Measurements from ENCODE around the gene FIBP. TPM values are rescaled to one million over a fixed set of nuclear protein-coding genes. Genes with fewer than 3 reads are reported as not detected.

Gene FIBP
- total RNA-seq, 1 experiment from 2014 or later: 221 TPM

- ChIA-PET CTCF (interaction anchor here (0.6 kb wide), 1 partner anchor 18 kb away, joined by 4 read pairs; the partner anchor contains the start of gene FIBP), POLR2A (ENCODE audit: unreplicated experiment) (no interaction called here)
- DNase-seq (peak; percentile 54), ATAC-seq (no peak)
- H3K4me3 ChIP-seq (ENCODE audit: low read length): no peak overlapping the region
- H3K36me3 ChIP-seq (ENCODE audit: low read depth, low read length): no peaks in the 10 kb centered on the region
- H3K4me1 ChIP-seq (ENCODE audit: insufficient read depth, low read length): peaks cover 65% of the 10 kb centered on the region
- no TSS peak for BruUV-seq (replicated peaks)
- no peak overlapping the region for H3K9ac ChIP-seq (ENCODE audit: low read length)
- H3K27me3 ChIP-seq (ENCODE audit: low read length): no peaks in the 10 kb centered on the region
- no peak overlapping the region for H2AFZ ChIP-seq (ENCODE audit: low read length)
- H3K9me3 ChIP-seq (ENCODE audit: low read length): no peaks in the 10 kb centered on the region
- no peaks in the 10 kb centered on the region for H3K9me2 ChIP-seq (replicated peaks; ENCODE audit: low read length)
- H4K20me1 ChIP-seq (ENCODE audit: low read length): no peaks in the 10 kb centered on the region
- no peaks in the 10 kb centered on the region for H3F3A ChIP-seq (ENCODE audit: low read length, unreplicated experiment)
- TF ChIP-seq EZH2phosphoT487 (IDR thresholded peaks at IDR 0.05; ENCODE audit: borderline replicate concordance, low read length) (no peak), EZH2 (IDR thresholded peaks at IDR 0.05; ENCODE audit: low read length, unreplicated experiment) (no peak)
- TF ChIP-seq, protein P1, sequence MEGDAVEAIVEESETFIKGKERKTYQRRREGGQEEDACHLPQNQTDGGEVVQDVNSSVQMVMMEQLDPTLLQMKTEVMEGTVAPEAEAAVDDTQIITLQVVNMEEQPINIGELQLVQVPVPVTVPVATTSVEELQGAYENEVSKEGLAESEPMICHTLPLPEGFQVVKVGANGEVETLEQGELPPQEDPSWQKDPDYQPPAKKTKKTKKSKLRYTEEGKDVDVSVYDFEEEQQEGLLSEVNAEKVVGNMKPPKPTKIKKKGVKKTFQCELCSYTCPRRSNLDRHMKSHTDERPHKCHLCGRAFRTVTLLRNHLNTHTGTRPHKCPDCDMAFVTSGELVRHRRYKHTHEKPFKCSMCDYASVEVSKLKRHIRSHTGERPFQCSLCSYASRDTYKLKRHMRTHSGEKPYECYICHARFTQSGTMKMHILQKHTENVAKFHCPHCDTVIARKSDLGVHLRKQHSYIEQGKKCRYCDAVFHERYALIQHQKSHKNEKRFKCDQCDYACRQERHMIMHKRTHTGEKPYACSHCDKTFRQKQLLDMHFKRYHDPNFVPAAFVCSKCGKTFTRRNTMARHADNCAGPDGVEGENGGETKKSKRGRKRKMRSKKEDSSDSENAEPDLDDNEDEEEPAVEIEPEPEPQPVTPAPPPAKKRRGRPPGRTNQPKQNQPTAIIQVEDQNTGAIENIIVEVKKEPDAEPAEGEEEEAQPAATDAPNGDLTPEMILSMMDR (conservative IDR thresholded peaks at IDR 0.05; ENCODE audit: low read depth, low read length): no peak
- intact Hi-C loops (cut with micrococcal nuclease): no loop called here
- H3K27ac ChIP-seq (ENCODE audit: low read length): no peak overlapping the region
- peaks cover 55% of the 10 kb centered on the region for H3K79me2 ChIP-seq (ENCODE audit: low read length)
- peak overlapping the region; percentile 9; the same call in 1 of the 2 replicates for H3K4me2 ChIP-seq (ENCODE audit: low read length)
Measured at GRCh38 chr11:65906602-65907001, 18.3 kb upstream of the FIBP start.

GRCh38 chr11:65903715-65904114 is 15.4 kb upstream of the FIBP start:
- Histone ChIP-seq H4K20me1 (ENCODE audit: low read length) (peaks cover 11% of the 10 kb centered on the region), H3K4me1 (ENCODE audit: insufficient read depth, low read length) (peaks cover 48% of the 10 kb centered on the region), H3K9me2 (replicated peaks; ENCODE audit: low read length) (no peaks in the 10 kb centered on the region), H3K4me2 (ENCODE audit: low read length) (peak overlapping the region; percentile 62), H3K36me3 (ENCODE audit: low read depth, low read length) (peaks cover 12% of the 10 kb centered on the region), H3K4me3 (ENCODE audit: low read length) (no peak overlapping the region), H3F3A (ENCODE audit: low read length, unreplicated experiment) (peaks cover 4% of the 10 kb centered on the region), H3K27ac (ENCODE audit: low read length) (peak overlapping the region; percentile 87), H3K79me2 (ENCODE audit: low read length) (peaks cover 63% of the 10 kb centered on the region), H3K9me3 (ENCODE audit: low read length) (no peaks in the 10 kb centered on the region), H3K27me3 (ENCODE audit: low read length) (no peaks in the 10 kb centered on the region), H2AFZ (ENCODE audit: low read length) (no peak overlapping the region), H3K9ac (ENCODE audit: low read length) (peak overlapping the region; percentile 28)
- intact Hi-C loops (cut with micrococcal nuclease): no loop called here
- DNase-seq (no peak), ATAC-seq (no peak)
- TF ChIP-seq, protein P1 (conservative IDR thresholded peaks at IDR 0.05; ENCODE audit: low read depth, low read length): no peak
- no peak for TF ChIP-seq EZH2phosphoT487 (IDR thresholded peaks at IDR 0.05; ENCODE audit: borderline replicate concordance, low read length)
- no peak for TF ChIP-seq EZH2 (IDR thresholded peaks at IDR 0.05; ENCODE audit: low read length, unreplicated experiment)
- no TSS peak for BruUV-seq (replicated peaks)
- ChIA-PET POLR2A (ENCODE audit: unreplicated experiment) (interaction anchor here (1.0 kb wide), 1 partner anchor 12 kb away, joined by 3 read pairs; no protein-coding TSS in a partner anchor), CTCF (interaction anchor here (1.3 kb wide), 1 partner anchor 15 kb away, joined by 17 read pairs; the partner anchor contains the start of gene FIBP)

DNA sequence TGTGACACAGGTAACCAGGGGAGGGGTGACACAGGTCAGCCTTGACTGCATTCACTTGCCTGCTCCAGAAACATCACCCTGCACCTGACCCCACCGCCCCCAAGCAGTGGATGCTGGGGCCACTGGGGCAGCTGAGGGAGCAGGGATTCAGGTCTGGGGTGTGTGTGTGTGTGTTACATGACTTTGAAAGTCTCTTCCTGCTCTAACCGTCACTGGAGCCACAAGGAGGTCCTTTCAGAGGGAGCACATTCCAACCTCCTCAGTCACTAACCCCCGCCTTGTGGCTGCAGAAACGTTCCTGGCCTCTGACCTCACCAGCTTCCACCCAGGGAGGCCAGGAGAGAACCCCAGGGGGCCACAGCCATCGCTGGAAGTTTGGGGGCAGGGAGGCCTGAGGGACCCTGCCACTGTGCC is 14.8 kb upstream of the FIBP start:
- POLR2A ChIA-PET (ENCODE audit: unreplicated experiment): interaction anchor here (0.6 to 1.0 kb wide), 4 partner anchors 9 to 13 kb away, joined by 3 to 5 read pairs (median 3); no protein-coding TSS in a partner anchor
- peaks cover 65% of the 10 kb centered on the region for H3K79me2 ChIP-seq (ENCODE audit: low read length)
- H3F3A ChIP-seq (ENCODE audit: low read length, unreplicated experiment): peaks cover 6% of the 10 kb centered on the region
- peak overlapping the region; percentile 87 for H3K27ac ChIP-seq (ENCODE audit: low read length)
- peaks cover 18% of the 10 kb centered on the region for H3K36me3 ChIP-seq (ENCODE audit: low read depth, low read length)
- BruUV-seq (replicated peaks): no TSS peak
- no peaks in the 10 kb centered on the region for H3K9me3 ChIP-seq (ENCODE audit: low read length)
- peaks cover 17% of the 10 kb centered on the region for H4K20me1 ChIP-seq (ENCODE audit: low read length)
- TF ChIP-seq EZH2 (IDR thresholded peaks at IDR 0.05; ENCODE audit: low read length, unreplicated experiment): no peak
- TF ChIP-seq, protein P1 (conservative IDR thresholded peaks at IDR 0.05; ENCODE audit: low read depth, low read length): no peak
- no peak for TF ChIP-seq EZH2phosphoT487 (IDR thresholded peaks at IDR 0.05; ENCODE audit: borderline replicate concordance, low read length)
- peak; percentile 96 for DNase-seq
- no peak overlapping the region for H2AFZ ChIP-seq (ENCODE audit: low read length)
- no peaks in the 10 kb centered on the region for H3K9me2 ChIP-seq (replicated peaks; ENCODE audit: low read length)
- peak; percentile 50 for ATAC-seq
- CTCF ChIA-PET: interaction anchor here (1.3 kb wide), 1 partner anchor 15 kb away, joined by 17 read pairs; the partner anchor contains the start of gene FIBP
- H3K4me1 ChIP-seq (ENCODE audit: insufficient read depth, low read length): peaks cover 45% of the 10 kb centered on the region
- intact Hi-C loops (cut with micrococcal nuclease): no loop called here
- H3K4me2 ChIP-seq (ENCODE audit: low read length): peak overlapping the region; percentile 62
- peak overlapping the region; percentile 28 for H3K9ac ChIP-seq (ENCODE audit: low read length)
- no peak overlapping the region for H3K4me3 ChIP-seq (ENCODE audit: low read length)
- no peaks in the 10 kb centered on the region for H3K27me3 ChIP-seq (ENCODE audit: low read length)
